ENCODE results near the gene CATSPERZ. TPM values are rescaled to one million over a fixed set of nuclear protein-coding genes. Genes with fewer than 3 reads are reported as not detected.

CATSPERZ gene
- total and polyA plus RNA-seq, 9 donors, result not detected

DNA sequence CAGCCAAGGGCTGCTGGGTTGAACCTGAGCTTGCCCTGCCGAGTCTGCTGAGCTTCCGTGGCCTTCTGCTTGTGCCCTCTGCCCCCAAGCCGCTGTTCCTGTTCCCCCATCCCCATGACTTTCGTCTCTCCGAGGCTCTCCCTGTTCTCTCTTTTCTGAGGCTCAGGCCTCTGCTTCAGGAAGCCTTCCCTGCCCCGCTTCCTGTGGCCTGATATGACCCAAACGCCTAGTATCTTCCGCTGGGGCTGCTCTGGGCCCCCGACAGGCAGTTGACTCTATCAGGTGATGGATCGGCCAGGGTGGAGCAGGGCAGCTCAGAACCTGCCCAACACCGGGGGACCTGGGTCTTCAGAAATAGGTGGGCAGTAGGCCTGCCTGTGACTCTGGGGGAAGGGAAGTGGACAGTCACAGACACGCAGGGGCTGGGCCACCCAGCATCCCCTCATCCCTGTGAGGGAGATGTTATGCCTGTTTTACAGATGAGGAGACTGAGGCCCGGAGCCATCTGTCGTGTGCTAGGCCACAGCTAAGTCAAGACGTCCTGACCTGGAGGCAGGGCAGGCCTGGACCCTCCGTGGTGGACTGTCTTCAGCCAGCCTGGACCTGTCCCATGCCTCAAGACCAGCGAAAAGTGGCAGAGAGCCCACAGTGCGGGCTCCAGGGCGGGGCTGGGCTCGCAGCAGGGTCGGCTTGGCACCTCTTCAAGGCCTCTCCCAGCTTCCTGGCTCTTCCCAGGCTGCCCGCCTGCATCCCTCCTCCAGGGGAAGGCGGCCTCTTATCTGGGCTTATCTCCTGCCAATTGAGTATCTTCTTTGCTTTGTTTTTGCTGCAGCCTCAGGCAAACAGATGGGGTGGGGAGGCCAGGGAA lies 31.9 kb upstream of the CATSPERZ start:
- H3K27me3 ChIP-seq, result no peaks in the 10 kb centered on the region
- peak overlapping the region; percentile 75 for H3K4me3 ChIP-seq
- intact Hi-C loops (cut with DNase I), result loop anchor here in 2 of 4 donors (10.0 kb wide), 1 partner anchor 63 kb away; the partner anchor contains the start of gene FERMT3 (in 2 of the 2)
- H3K36me3 ChIP-seq, result no peaks in the 10 kb centered on the region
- peak; percentile 82 to 93 (median 90) for DNase-seq
- TF ChIP-seq, protein P1, sequence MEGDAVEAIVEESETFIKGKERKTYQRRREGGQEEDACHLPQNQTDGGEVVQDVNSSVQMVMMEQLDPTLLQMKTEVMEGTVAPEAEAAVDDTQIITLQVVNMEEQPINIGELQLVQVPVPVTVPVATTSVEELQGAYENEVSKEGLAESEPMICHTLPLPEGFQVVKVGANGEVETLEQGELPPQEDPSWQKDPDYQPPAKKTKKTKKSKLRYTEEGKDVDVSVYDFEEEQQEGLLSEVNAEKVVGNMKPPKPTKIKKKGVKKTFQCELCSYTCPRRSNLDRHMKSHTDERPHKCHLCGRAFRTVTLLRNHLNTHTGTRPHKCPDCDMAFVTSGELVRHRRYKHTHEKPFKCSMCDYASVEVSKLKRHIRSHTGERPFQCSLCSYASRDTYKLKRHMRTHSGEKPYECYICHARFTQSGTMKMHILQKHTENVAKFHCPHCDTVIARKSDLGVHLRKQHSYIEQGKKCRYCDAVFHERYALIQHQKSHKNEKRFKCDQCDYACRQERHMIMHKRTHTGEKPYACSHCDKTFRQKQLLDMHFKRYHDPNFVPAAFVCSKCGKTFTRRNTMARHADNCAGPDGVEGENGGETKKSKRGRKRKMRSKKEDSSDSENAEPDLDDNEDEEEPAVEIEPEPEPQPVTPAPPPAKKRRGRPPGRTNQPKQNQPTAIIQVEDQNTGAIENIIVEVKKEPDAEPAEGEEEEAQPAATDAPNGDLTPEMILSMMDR (IDR thresholded peaks at IDR 0.05), result peak in 1 of 3 donors; percentile 18
- TF ChIP-seq POLR2A (IDR thresholded peaks at IDR 0.05) (no peak), EP300 (IDR thresholded peaks at IDR 0.05) (no peak)
- 17 to 29% (median 19%) methylated on average over 21 to 23 of the region's 23 CpGs for WGBS, 3 donors
- no peaks in the 10 kb centered on the region for H3K9me3 ChIP-seq
- H3K27ac ChIP-seq, result peak overlapping the region; percentile 13 to 90
- peaks cover 9% of the 10 kb centered on the region for H3K4me1 ChIP-seq (ENCODE audit: insufficient read depth)

DNA sequence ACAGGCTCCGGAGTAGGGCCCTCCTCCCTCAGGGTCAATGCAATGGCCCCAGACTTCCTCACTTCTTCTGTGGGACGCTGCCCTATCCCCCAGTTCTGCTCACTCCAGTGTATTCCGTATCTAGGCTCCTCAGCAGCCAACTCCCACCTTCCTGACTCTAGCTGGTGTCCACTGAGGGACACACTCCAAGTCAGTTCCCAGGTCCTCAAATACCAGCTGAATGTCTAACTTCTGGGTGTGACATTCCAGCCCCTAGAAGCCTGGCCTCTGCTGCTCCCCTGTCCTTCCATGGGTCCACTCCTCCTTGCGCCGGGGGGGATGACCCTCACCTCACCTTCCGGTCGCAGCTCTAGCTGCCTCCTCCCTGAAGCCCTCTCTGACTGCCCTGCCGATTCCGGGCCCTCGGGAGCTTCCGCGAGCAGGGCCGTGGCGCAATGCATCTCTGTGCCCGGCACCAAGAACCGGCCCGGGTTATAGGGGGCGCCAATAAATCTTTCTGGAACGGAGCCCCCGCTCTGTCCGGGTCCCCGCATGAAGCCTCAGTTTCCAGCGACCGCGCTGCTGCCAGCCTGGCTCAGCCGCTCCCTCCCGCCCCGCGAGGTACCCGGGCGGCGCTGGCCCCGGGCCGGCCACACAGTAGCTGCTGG lies 31.1 kb upstream of the CATSPERZ start:
- H3K27ac ChIP-seq, result peak overlapping the region; percentile 69 to 90
- H3K27me3 ChIP-seq, result no peaks in the 10 kb centered on the region
- intact Hi-C loops (cut with DNase I), result loop anchor here in 2 of 4 donors (10.0 kb wide), 1 partner anchor 64 kb away; the partner anchor contains the start of gene FERMT3 (in 2 of the 2)
- TF ChIP-seq, protein P1 (IDR thresholded peaks at IDR 0.05), result no peak
- TF ChIP-seq POLR2A (IDR thresholded peaks at IDR 0.05), result no peak
- TF ChIP-seq EP300 (IDR thresholded peaks at IDR 0.05), result no peak
- peak in 4 of 5 donors; percentile 68 to 83 (median 75) for DNase-seq
- H3K9me3 ChIP-seq, result no peaks in the 10 kb centered on the region
- WGBS, 3 donors, result 0% methylated on average over 28 to 34 of the region's 34 CpGs
- H3K4me3 ChIP-seq, result peak overlapping the region; percentile 75
- H3K4me1 ChIP-seq (ENCODE audit: insufficient read depth), result peaks cover 9% of the 10 kb centered on the region
- no peaks in the 10 kb centered on the region for H3K36me3 ChIP-seq

DNA sequence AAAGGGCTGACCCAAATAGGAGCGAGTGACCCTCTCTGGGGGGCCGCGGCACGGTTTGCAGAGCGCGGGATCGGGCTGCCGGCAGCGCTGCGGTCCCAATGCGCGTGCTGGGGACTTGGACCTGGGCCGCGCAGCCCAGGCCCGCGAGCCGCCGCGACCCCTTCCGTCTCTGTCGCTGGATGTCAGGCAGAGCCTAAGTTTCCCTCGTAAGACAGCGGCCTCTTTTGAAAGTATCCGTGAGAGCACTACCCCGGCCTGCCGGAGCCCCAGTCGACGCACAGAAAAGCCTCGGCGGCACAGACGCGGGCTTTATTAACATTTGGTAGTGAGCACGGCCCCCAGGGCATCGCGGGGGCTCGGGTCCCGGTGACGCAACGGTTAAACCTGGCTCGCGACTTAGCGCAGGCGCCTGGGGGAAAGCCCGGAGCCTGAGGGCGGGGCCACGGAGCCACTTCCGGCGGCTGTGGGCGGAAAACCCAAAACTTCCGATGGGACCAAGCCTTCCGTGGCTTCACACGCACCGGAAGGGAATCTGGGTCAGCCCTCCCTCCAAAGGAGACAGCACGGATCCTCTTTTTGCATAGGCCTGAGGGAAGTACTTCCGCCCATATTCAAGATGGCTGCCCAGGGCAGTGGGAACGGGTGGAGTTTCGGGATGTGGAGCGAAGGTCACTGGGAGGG lies 30.5 kb upstream of the CATSPERZ start:
- intact Hi-C loops (cut with DNase I), result loop anchor here in 3 of 4 donors (1.0 to 10.0 kb wide), 3 partner anchors 15 to 65 kb away; partner anchors contain the start of genes FERMT3 (in 2 of the 3), BAD (in 1 of the 3), FKBP2 (in 1 of the 3) and GPR137 (in 1 of the 3)
- H3K9me3 ChIP-seq, result no peaks in the 10 kb centered on the region
- TF ChIP-seq EP300 (IDR thresholded peaks at IDR 0.05) (peak; percentile 54), POLR2A (IDR thresholded peaks at IDR 0.05) (peak; percentile 15)
- TF ChIP-seq, protein P1 (IDR thresholded peaks at IDR 0.05), result peak in 1 of 3 donors; percentile 29
- 0 to 1% (median 0%) methylated on average over 15 to 58 of the region's 58 CpGs for WGBS, 3 donors
- H3K27ac ChIP-seq, result peak overlapping the region; percentile 69 to 90
- peak overlapping the region; percentile 79 for H3K4me3 ChIP-seq
- H3K36me3 ChIP-seq, result no peaks in the 10 kb centered on the region
- H3K4me1 ChIP-seq (ENCODE audit: insufficient read depth), result peaks cover 9% of the 10 kb centered on the region
- H3K27me3 ChIP-seq, result no peaks in the 10 kb centered on the region
- DNase-seq, result peak; percentile 97 to 99 (median 98)

Measured in ovary (tissue), 9 donors.